HG03196 (cell line): ENCODE measurements around the gene HYDIN.

Experiments used
- ATAC-seq: cut with Tn5 transposase; IDR thresholded peaks from one replicate; pipeline ENCODE4 v1.9.1; 2021; ENCODE audit not compliant: unreplicated experiment

The HYDIN gene

DNA sequence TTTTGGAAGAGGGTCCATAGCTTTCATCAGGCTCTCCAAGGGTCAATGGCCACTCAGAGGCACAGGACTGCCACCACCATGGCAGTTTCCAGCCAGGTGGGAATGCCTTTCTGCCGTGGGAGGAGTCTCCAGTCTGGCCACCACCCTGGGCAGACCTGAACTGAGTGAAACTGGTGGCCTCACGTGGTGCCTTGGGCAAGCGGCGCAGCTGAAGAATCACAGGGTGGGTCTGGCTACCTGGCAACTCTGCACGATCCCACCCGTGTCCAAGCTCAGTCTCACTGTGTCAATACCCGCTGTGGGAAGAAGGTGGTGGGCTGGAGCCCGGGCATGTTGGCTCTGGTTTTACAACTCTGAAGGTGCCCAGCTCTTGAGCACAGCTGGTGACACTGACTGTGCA lies 461.4 kb downstream of the HYDIN start:
- ATAC-seq = no peak

DNA sequence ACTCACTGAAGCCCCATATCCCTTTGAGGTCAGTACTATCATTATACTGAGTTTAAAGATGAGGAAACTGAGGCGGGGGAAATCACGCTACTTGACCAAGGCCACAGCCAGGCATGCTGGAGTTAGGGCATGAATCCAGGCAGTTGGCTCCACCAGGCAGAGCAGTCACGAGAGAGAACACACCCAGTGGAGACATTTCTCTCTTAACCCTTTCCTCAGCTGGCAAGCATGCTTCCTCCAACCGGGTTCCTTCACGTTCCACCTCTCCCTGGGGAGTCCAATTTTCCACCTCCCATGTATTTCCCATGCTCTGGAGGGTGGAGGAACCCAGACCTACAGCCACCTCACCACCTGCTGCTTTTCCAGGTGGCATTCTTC lies 462.3 kb downstream of the HYDIN start:
- no peak for ATAC-seq

DNA sequence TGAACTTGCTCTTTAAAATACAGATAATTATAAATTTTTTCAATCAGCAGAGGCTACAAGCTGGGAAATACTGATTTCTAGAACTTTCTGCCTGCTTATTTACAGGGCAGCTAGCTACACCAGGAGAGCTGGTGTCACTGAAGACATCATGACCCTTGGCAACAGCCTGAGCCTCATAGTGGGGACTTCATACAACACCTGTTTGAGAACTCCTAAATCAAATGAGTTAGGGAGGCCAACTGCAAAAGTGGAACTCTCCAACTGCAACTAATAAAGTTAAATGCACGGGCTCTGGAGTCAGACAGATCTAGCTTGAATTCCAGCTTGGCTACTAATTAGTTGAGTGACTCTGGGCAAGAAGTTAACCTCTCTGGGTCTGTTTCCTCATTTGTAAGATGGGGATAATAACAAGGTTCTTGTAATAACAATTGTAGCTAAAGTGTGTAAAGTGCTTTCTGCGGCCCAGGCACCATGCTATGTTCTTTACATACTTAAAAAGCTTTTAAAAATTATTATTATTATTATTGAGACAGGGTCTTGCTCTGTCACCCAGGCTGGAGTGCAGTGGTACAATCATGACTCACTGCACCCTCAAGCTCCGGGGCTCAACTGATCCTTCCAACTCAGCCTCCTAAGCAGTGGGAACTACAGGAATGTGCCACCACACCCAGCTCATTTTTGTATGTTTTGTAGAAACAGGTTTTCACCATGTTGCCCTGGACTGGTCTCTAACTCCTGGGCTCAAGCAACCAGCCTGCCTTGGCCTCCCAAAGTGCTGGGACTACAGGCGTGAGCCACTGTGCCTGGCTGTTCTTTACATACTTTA lies 462.9 kb downstream of the HYDIN start:
- ATAC-seq = no peak

DNA sequence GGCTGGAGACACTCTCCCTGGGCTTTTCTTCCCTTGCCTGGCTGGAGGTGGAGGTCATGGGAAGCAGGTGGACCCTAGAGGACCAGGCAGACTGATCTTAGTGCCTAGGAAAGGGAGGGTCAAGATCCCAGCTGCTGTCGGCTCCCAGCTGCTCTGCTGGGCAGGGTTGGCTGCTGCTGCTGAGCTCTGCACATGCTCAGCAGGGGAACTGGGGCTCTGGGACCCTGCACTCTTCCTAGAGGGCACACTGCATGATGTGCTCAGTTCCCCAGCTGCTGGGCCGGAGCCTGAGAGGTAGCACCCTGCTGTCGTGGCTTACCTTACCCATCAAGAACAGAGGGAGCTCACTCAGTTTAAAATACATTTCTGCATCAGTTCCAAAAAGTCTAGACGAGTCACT lies 463.9 kb downstream of the HYDIN start:
- no peak for ATAC-seq

DNA sequence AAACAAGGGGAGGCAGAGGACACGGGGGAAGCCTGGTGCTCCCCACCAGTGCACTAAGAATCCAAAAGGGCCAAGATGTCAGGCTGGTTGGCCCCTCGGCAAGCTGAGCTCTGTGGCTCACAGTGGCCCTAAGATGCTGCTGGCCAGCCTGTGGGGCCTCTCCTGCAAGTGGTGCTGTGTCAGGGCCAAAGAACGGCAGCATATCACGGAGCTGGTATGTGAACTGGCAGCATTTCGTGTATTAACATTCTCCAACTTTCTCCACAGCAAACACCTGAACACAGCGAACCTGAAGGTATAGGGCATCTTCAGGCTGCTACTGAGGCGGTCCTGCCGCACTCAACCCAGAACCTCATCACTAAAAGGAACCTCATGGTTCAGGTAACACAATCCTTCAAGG lies 464.3 kb downstream of the HYDIN start:
- no peak for ATAC-seq

DNA sequence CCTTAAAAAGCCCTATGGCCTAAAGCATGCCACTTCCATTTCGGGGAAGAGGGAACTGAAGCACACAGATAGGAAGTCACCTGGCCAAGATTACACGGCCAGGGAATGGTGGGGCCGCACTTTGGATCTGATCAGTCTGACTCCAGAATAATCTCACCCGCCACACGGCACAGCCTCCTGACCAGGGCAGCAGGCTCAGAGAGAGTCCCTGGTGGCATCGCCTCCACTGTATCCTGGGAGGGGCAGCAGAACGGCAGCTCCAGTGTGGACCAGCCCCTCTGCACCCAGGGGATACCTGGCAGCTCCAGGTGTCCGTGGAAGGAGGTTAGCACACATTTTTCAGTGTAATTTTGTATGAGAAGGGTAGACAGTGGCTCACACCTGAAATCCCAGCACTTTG lies 465.0 kb downstream of the HYDIN start:
- no peak for ATAC-seq

DNA sequence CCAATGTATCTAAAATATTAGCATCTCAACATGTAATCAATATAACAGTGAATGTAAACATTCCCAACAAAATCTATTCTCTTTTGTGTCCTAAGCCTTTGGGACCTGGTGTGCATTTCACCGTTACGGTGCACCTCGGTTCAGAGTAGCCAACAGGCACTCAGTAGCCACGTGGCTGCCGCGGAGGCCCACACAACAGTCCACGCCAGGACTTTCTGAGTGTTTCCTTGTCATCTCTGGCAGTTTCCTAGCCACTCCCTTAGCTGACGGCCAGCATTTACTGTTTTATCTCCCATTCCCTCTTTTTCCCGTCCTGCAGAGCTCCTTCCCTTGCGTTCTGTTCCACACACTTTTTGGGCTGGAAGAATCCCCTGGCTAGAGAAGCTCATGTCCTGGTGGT lies 465.9 kb downstream of the HYDIN start:
- ATAC-seq = no peak

DNA sequence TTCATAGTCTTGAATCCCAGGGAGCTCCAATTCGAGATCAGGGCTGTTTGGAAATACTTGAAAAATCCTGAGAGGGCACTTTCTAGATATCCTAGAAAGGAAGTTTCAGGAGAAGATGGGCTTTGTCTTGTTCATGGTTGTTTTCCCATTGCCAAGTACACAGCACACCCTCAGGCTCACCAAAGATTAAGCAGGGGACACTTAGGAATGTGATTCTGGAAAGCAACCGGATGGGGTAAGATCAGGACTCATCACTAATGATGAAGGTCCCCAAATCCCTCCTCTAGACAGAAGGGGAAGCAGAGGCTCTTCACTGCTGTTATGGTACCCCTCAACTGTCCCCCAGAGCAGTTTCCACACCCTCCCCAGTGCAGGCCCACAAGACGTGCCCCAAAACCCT lies 470.3 kb downstream of the HYDIN start:
- no peak for ATAC-seq

DNA sequence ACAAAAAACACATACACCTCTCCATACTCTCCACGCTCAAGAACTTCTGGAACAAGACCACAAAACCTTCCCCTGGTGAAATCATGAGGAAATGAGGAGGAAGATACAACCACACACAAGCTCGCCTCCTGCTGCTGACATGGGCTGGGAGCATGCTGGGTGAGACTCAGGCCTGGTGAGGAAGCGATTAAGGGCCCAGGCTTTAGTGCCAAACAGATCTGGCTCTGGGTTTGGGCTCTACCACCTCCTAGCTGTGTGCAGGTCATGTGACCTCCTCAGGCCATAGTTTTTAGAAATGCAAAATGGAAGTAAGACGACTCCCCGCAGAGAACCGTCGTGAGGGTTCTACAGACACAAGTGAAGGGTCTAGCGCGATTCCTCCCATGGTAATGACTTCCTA lies 470.9 kb downstream of the HYDIN start:
- no peak for ATAC-seq

DNA sequence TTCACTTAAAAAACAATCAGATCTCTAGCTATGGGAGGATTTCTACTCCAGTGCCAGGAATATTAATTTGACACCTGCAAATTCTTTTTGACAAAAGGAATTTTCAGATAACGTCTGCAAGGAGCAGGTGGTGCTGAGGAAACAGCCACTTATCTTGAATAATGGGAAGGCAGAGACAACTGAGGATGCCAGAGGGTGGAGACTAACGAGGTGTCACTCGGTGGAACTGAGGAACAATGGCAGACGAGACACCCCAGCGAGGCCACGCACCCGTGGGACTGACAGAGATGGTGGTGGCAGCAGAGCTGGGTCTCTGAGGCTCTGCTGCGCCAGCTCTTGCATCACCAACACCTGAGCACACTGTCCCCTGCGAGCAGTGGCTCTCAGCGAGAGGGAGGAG lies 471.7 kb downstream of the HYDIN start:
- ATAC-seq = no peak
